GM23338 (cell line): ENCODE measurements around the gene LRRN1. TPM values are rescaled to one million over a fixed set of nuclear protein-coding genes. Genes with fewer than 3 reads are reported as not detected.

Source experiments
- ATAC-seq: fragments of 200-7000 bp; cut with Tn5 transposase; 3 replicates; pipeline ENCODE4 v1.9.1; 2020
- DNase-seq: peaks from one replicate; pipeline ENCODE4 v3.0.0-alpha.2; 2015; ENCODE audit warnings: low spot score
- H2AFZ ChIP-seq: fragments of 200-600 bp; sonication (generic); 2 replicates; pipeline ENCODE4 v1.8.0; 2016; ENCODE audit warnings: antibody characterized with exemption, mild to moderate bottlenecking, moderate library complexity
- H3F3A ChIP-seq: fragments of 200-600 bp; sonication (generic); replicated peaks from 2 replicates; pipeline ENCODE4 v1.8.0; 2017; ENCODE audit warnings: antibody characterized with exemption, mixed run types, low read depth
- H3K27ac ChIP-seq: fragments of 200-600 bp; sonication (generic); 2 replicates; pipeline ENCODE4 v1.6.1; 2016; ENCODE audit warnings: low read depth
- H3K27me3 ChIP-seq: fragments of 200-600 bp; sonication (generic); 2 replicates; pipeline ENCODE4 v1.8.0; 2016; ENCODE audit warnings: mild to moderate bottlenecking, mixed run types, moderate library complexity; ENCODE audit not compliant: insufficient read depth
- H3K36me3 ChIP-seq: fragments of 200-600 bp; sonication (generic); 2 replicates; pipeline ENCODE4 v1.8.0; 2016; ENCODE audit warnings: mild to moderate bottlenecking; ENCODE audit not compliant: insufficient read depth
- H3K4me1 ChIP-seq: fragments of 200-600 bp; sonication (generic); 2 replicates; pipeline ENCODE4 v1.8.0; 2016; ENCODE audit warnings: mild to moderate bottlenecking, moderate library complexity; ENCODE audit not compliant: insufficient read depth
- H3K4me2 ChIP-seq: fragments of 200-600 bp; sonication (generic); 2 replicates; pipeline ENCODE4 v1.7.1; 2017; ENCODE audit warnings: mixed run types
- H3K4me3 ChIP-seq: fragments of 200-600 bp; sonication (generic); 2 replicates; pipeline ENCODE4 v1.6.1; 2016; ENCODE audit warnings: mixed run types
- H3K79me2 ChIP-seq: fragments of 200-600 bp; sonication (generic); replicated peaks from 2 replicates; pipeline ENCODE4 v1.8.0; 2017; ENCODE audit warnings: mild to moderate bottlenecking; ENCODE audit not compliant: insufficient read depth
- H3K9me2 ChIP-seq: fragments of 200-600 bp; sonication (generic); 2 replicates; pipeline ENCODE4 v1.8.0; 2017; ENCODE audit not compliant: insufficient read depth
- H4K20me1 ChIP-seq: fragments of 200-600 bp; sonication (generic); replicated peaks from 2 replicates; pipeline ENCODE4 v1.8.0; 2017; ENCODE audit warnings: mild to moderate bottlenecking; ENCODE audit not compliant: insufficient read depth
- H3K27ac Mint-ChIP-seq: 2 replicates; pipeline ENCODE4 v1.8.0; 2020; ENCODE audit warnings: inconsistent platforms, mild to moderate bottlenecking, moderate library complexity, mixed read lengths
- H3K27me3 Mint-ChIP-seq: 3 replicates; pipeline ENCODE4 v1.8.0; 2022; ENCODE audit warnings: low read depth, mild to moderate bottlenecking, moderate library complexity, mixed read lengths, inconsistent platforms; ENCODE audit not compliant: insufficient read depth, poor library complexity
- H3K36me3 Mint-ChIP-seq: 3 replicates; pipeline ENCODE4 v1.8.0; 2021; ENCODE audit warnings: low read depth, mild to moderate bottlenecking, inconsistent platforms, moderate library complexity, mixed read lengths
- H3K4me1 Mint-ChIP-seq: 3 replicates; pipeline ENCODE4 v1.8.0; 2020; ENCODE audit warnings: mild to moderate bottlenecking, inconsistent platforms, mixed read lengths
- H3K4me3 Mint-ChIP-seq: 3 replicates; pipeline ENCODE4 v1.8.0; 2021; ENCODE audit warnings: moderate library complexity, mild to moderate bottlenecking, inconsistent platforms, mixed read lengths
- H3K9me3 Mint-ChIP-seq: 3 replicates; pipeline ENCODE4 v1.8.0; 2020; ENCODE audit warnings: moderate library complexity, mild to moderate bottlenecking, inconsistent platforms, mixed read lengths
- CREB1 ChIP-seq: fragments of 250-450 bp; sonication (Bioruptor Pico); IDR thresholded peaks from 2 replicates; pipeline ENCODE4 v1.5.0; 2020; ENCODE audit warnings: low read depth, mild to moderate bottlenecking, moderate library complexity
- CTCF ChIP-seq, 2 experiments: fragments of 200-600 bp in 1 of 2; sonication (generic) in 1 of 2; conservative IDR thresholded peaks; 2 replicates each; pipeline versions ENCODE4 v1.5.1 to v1.6.1; 2016 to 2017; ENCODE audit warnings: antibody characterized with exemption in 2 of 2, low read depth in 2 of 2, mild to moderate bottlenecking in 2 of 2, moderate library complexity in 1 of 2
- EZH2 ChIP-seq: fragments of 200-600 bp; sonication (generic); IDR thresholded peaks from one replicate; pipeline ENCODE4 v1.8.0; 2017; ENCODE audit warnings: antibody characterized with exemption, mild to moderate bottlenecking, low read depth; ENCODE audit not compliant: unreplicated experiment
- JUNB ChIP-seq: IDR thresholded peaks from one replicate; pipeline ENCODE4 v1.6.1; 2016; ENCODE audit warnings: antibody characterized with exemption; ENCODE audit not compliant: unreplicated experiment
- NANOG ChIP-seq: IDR thresholded peaks from 2 replicates; pipeline ENCODE4 v1.6.1; 2016; ENCODE audit warnings: antibody characterized with exemption, borderline replicate concordance
- POLR2AphosphoS5 ChIP-seq: IDR thresholded peaks from 2 replicates; pipeline ENCODE4 v1.6.1; 2016; ENCODE audit warnings: antibody characterized with exemption, low read depth
- REST ChIP-seq: IDR thresholded peaks from one replicate; pipeline ENCODE4 v1.6.1; 2018; ENCODE audit warnings: antibody characterized with exemption; ENCODE audit not compliant: unreplicated experiment
- long read RNA-seq: library from polyadenylated mRNA; unstranded; transcript quantifications from one replicate; pipeline ENCODE4 v2.0.0, GENCODE V29; 2020; ENCODE audit not compliant: unreplicated experiment
- polyA plus RNA-seq: library from polyadenylated mRNA; unstranded; fragments of >200 nt; fragmentation: Nextera tagmentation; extraction: Ambion mirVana; gene quantifications from 2 replicates; pipeline ENCODE4 v1.2.1, GENCODE V29; 2016
- total RNA-seq: library from RNA; depleted of rRNA; stranded (reverse); fragments of >200 nt; shearing (Covaris generic); gene quantifications from 2 replicates; pipeline ENCODE4 v1.2.3, GENCODE V29; 2014; rRNA removed

The LRRN1 gene
- total RNA-seq = 157 and 172 TPM in 2 replicates
- polyA plus RNA-seq = 76.4 and 85.7 TPM in 2 replicates
- long read RNA-seq, partial matches to known transcripts = 4 of 22 reads
- long read RNA-seq, other reads (novel, unspliced or antisense) = 15 of 22 reads

GRCh38 chr3:3799173-3800079, at the start of gene LRRN1:
Gene LRRN1 (plus strand): TSS chr3:3799431. CDS start chr3:3844642, 45,211 bp downstream.
- H3K4me3 Mint-ChIP-seq = peak within 1 kb of the TSS; percentile 92
- Histone ChIP-seq H2AFZ (peak within 1 kb of the TSS; percentile 44; the same call in 1 of the 2 replicates), H3K4me1 (peaks cover 29% of the 10 kb centered on the region), H3K4me2 (peak within 1 kb of the TSS; percentile 77), H3K9me2 (no peaks in the 10 kb centered on the region), H3F3A (peaks cover 4% of the 10 kb centered on the region), H3K4me3 (peak within 1 kb of the TSS; percentile 53), H3K27me3 (peaks cover 17% of the 10 kb centered on the region), H3K36me3 (no peaks in the 10 kb centered on the region), H3K79me2 (peaks cover 42% of the 10 kb centered on the region), H4K20me1 (peaks cover 10% of the 10 kb centered on the region), H3K27ac (peak within 1 kb of the TSS; percentile 90)
- peaks cover 13% of the 10 kb centered on the region for H3K27me3 Mint-ChIP-seq
- H3K27ac Mint-ChIP-seq = peak within 1 kb of the TSS; percentile 97
- peaks cover 5% of the 10 kb centered on the region; the same call in 2 of the 3 replicates for H3K9me3 Mint-ChIP-seq
- H3K36me3 Mint-ChIP-seq = peaks cover 23% of the 10 kb centered on the region
- peaks cover 30% of the 10 kb centered on the region for H3K4me1 Mint-ChIP-seq
- peak; percentile 96 for DNase-seq
- peak; percentile 71 for ATAC-seq
- TF ChIP-seq CTCF (conservative IDR thresholded peaks at IDR 0.05; ENCODE audit: low read depth in 2 of 2) (no peak), POLR2AphosphoS5 (peak; percentile 59)

GRCh38 chr3:3753416-3753815, 45.8 kb upstream of the LRRN1 start:
- peaks cover 87% of the 10 kb centered on the region for H3K9me3 Mint-ChIP-seq
- peaks cover 8% of the 10 kb centered on the region; the same call in 1 of the 2 replicates for H3K4me1 ChIP-seq

More at GRCh38 chr3:3753416-3753815, 45.8 kb upstream of the LRRN1 start:
- H3K79me2 ChIP-seq = no peaks in the 10 kb centered on the region
- no peaks in the 10 kb centered on the region for H4K20me1 ChIP-seq
- H3K36me3 ChIP-seq = no peaks in the 10 kb centered on the region; the same call in 1 of the 2 replicates
- H2AFZ ChIP-seq = no peak overlapping the region
- H3K27me3 ChIP-seq = no peaks in the 10 kb centered on the region
- no peaks in the 10 kb centered on the region for H3F3A ChIP-seq
- ATAC-seq = peak; percentile 32; the same call in 2 of the 3 replicates
- peak; percentile 11 for DNase-seq
- H3K4me3 Mint-ChIP-seq = no peak overlapping the region
- TF ChIP-seq CTCF (conservative IDR thresholded peaks at IDR 0.05; ENCODE audit: low read depth in 2 of 2) = no peak
- no peak for TF ChIP-seq JUNB
- no peak for TF ChIP-seq CREB1 (CRISPR knock-in tag)
- TF ChIP-seq NANOG = no peak
- no peak for TF ChIP-seq REST
- TF ChIP-seq EZH2 = no peak
- H3K9me2 ChIP-seq = peaks cover 8% of the 10 kb centered on the region; the same call in 1 of the 2 replicates
- H3K27ac Mint-ChIP-seq = no peak overlapping the region
- H3K27ac ChIP-seq = no peak overlapping the region
- no peak overlapping the region for H3K4me3 ChIP-seq
- H3K4me1 Mint-ChIP-seq = peaks cover 5% of the 10 kb centered on the region
- H3K36me3 Mint-ChIP-seq = peaks cover 13% of the 10 kb centered on the region; the same call in 2 of the 3 replicates
- H3K4me2 ChIP-seq = no peak overlapping the region
- H3K27me3 Mint-ChIP-seq = peaks cover 3% of the 10 kb centered on the region
